ENCODE data around the gene MESP1.
A peak's percentile ranks its signal among the peaks of the same experiment; 100 is the strongest.

Gene MESP1

DNA sequence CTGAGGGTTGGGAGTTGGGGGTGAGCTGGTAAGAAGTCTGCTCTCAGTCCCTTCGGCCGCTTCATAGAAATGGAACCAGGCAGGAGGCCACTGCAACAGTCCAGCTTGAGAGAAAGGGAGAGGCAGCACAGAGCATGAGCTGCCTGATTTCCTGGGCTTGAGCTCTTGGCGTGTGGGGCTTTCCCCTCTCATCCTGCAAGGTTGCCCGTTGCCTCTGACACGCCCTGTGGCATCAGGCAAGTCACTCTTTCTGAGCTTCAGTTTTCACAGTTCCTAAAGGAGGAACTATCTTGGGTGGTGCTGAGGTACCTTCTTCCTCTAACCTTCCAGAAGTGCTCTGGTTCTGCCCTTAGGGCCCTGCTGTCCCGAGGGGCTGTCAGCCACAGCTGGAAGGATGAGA is 30.0 kb upstream of the MESP1 start:
- DNase-seq (ENCODE audit: low read depth in 3 of 3), result no peak

DNA sequence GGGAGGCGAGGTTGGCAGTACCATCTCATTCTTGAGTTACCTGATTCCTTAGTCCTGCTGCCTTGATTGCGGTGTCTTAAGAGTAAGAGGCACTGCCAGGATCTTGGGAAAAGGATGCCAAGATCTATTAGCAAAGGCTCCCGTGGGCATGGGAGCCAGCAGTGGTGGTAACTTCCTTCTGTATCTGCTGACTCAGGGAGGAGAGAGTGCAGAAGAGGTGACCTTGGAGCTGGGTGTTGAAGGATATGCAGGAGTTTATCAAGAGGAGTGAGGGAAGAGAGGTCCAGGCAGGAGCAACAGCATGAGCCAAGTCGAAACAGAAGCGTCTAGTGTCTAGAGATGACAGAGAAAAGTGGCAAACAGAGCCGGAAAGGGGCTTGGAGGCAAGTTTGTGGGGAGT is 29.6 kb upstream of the MESP1 start:
- DNase-seq (ENCODE audit: low read depth in 3 of 3), result no peak

DNA sequence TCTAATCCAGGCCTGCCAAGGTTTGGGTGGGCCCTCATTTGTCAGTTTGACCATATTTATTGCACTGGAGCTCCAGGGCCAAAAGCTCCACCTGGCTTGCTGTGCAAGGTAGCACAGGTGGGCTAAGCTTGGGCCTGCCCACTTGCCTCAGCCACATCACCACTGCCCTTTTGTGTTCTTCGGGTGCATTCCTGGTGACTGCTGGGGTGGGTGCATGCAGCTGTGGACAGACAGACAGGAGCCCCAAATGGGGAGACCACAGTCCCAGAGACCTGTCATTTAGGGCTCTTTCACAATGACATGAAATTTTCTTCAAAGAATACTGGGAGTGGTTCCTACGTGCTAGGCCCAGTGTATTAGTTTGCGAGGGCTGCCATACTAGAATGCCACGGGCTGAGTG is 27.8 kb upstream of the MESP1 start:
- DNase-seq (ENCODE audit: low read depth in 3 of 3), result no peak

DNA sequence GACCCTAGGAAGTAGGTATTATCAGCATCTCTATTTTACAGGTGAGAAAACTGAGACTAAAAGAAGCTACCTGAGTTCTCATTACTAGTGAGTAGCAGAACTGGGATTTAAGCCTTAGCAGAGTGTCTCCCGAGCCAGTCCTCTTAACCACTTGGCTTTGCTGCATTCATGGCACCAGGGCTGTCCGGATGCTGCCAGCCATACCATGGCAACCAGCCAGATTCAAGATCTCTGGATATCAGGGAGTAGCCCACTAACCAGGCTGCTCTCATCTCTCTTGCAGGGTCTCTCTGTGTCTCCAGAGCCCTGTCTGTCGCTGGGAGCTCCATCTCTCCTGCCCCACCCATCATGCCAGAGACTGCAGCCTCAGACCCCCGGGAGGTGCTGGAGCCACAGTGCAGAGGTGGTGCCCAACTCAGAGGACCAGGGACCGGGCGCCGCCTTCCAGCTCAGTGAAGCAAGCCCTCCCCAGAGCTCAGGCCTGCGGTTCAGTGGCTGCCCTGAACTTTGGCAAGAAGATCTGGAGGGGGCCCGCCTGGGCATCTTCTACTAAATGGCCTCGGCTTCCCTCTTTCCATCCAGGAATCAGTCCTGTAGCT is 26.8 kb upstream of the MESP1 start:
- DNase-seq (ENCODE audit: low read depth in 3 of 3), result no peak

DNA sequence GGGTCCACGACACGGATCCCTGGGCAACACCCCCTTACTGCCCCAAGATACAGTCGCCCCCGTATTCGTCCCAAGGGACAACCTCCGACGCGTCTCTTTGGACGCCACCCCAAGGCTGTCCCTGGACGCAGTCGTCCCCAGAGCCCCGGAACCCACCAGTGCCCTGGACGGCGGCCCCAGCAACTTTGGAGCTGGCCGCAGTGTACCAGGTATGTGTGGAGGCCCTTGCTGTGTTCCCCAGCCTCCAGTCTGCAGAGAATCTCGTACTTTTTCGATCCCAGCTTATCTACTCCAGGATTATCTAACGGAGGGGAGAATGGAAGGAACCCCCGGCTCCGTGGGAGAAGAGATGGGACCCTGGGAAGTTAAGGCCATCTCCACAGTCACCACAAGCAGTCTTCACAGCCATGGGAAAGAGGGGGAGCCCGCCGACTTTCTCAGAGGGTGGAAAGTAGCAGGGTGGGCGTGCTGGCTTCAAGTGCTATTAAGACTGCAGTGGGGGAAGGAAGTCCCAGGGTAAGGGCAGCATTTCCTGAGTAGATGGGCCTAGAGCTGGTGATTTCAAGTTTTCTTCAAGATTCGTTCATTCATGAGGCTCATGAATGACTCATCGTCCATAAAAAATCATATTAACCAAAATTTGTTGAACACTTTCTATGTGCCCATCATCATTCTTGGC is 26.2 kb upstream of the MESP1 start:
- no peak for DNase-seq (ENCODE audit: low read depth in 3 of 3)

DNA sequence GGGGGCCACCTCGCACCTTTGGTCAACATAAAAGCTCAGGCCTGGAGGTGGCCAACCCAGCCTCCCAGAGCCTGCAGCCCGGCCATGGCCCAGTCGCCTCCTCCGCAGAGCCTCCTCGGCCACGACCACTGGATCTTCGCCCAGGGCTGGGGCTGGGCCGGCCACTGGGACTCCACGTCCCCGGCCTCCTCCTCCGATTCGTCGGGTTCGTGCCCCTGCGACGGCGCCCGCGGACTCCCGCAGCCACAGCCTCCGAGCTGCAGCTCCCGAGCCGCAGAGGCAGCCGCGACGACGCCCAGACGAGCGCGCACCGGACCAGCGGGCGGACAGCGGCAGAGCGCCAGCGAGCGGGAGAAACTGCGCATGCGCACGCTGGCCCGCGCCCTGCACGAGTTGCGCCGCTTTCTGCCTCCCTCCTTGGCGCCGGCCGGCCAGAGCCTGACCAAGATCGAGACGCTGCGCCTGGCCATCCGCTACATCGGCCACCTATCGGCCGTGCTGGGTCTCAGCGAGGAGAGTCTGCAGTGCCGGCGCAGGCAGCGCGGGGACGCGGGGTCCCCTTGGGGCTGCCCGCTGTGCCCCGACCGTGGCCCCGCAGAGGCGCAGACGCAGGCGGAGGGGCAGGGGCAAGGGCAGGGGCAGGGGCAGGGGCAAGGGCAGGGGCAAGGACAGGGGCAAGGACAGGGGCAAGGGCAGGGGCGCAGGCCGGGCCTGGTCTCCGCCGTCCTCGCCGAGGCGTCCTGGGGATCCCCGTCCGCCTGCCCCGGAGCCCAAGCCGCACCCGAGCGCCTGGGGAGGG is 25.4 kb upstream of the MESP1 start, which contains the start of gene MESP2:
TSS of gene MESP2 (plus strand) at position 59 of the 799 bp plus-strand sequence. CDS start at position 85, 26 bp downstream.
- DNase-seq (ENCODE audit: low read depth in 3 of 3), result peak in 2 of 3 experiments; percentile 5 to 45

DNA sequence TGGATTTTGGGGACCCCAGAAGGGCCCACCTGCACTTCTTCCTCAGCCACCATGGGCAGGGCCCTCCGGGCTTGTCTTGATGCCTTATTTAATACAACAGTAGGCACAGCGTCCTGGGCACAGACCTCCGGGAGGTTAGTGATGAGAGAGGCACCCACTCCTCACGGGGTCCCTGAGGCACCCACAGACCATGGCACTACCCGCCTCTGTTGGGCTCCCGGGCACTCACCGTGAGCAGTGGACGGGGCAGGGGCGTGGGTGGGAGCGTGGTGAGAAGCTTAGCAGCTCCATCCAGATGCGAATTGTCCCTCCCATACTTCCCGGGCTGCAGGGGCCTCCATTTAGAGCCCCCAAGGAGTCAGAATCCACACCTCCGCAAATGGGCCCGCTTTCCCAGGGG is 24.8 kb upstream of the MESP1 start:
- DNase-seq (ENCODE audit: low read depth in 3 of 3), result no peak

DNA sequence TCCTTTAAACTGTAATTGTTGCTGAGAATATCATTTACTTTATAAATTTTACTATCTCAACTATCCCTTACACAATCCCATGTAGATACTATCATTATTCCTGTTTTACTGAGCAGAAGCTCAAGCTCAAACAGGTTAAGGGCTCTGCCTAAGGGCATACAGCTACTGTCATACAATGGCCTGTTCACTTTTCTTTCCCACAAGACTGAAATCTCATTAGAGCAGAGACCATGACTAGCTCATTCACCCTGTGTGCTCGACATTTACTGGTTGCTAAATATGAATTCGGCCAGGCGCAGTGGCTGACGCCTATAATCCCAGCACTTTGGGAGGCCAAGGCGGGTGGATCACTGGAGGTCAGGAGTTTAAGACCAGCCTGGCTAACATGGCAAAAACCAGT is 23.4 kb upstream of the MESP1 start:
- DNase-seq (ENCODE audit: low read depth in 3 of 3), result no peak

DNA sequence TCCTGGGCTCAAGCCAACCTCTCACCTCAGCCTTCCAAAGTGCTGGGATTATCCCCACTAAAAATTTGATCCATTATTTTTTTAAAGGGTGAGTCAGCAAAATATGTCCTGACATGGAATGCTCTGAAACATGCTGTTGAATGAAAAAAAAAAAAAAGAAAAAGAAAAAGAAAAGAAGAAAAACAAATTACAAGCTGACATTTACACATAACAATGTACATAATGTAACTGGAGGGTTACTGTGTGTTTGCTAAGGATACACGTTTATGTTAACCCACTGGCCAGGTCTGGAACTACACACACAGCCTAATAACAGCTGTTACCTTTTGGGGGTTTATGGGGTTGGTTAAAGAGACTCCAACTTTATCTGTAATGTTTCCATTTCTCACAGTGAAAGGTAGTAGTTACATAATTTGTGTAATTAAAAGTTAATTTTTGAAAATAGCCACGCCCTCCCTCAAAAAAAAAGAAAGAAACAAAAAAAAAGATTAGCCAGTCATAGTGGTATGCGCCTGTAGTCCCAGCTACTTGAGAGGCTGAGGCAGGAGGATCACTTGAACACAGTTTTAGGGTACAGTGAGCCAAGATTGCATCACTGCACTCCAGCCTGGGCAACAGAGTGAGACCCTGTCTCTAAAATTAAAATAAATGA is 22.0 kb upstream of the MESP1 start:
- no peak for DNase-seq (ENCODE audit: low read depth in 3 of 3)

DNA sequence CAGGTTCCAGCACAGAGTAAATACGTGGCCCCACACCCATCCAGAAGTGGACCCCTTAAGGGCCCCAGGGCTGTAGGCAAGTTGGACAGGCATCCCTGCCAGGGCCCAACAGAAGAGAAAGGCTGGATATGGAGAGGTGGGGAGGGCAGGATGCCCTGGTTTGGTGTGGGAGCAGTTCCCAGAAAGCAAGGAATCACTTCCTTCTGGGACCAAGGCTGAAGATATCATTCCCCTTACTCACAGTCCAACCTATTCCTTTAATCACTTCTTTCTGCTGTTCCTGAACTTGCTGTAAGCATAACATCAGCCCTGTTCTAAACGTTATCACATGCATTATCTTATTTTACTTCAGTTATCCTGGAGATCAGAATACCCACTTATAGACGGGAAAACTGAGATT is 19.0 kb upstream of the MESP1 start:
- DNase-seq (ENCODE audit: low read depth in 3 of 3), result no peak

DNA sequence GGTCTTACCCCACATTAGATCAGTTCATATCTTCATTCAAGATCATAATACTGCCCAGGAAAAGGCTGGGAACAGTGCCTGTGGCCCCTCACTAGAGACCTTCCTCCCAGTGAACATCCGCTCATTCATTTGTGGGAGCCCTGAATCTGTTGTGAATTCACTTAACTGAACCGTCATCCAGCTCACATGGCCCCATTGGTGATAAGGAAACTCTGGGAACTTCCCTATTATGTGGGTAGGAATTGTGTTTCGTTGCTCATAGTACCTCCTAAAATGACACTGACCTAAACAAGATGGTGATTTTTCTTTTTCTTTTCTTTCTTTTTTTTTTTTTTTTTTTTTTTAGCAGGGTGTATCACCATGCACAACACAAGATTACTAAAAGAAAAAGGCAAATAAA is 18.3 kb upstream of the MESP1 start:
- no peak for DNase-seq (ENCODE audit: low read depth in 3 of 3)

DNA sequence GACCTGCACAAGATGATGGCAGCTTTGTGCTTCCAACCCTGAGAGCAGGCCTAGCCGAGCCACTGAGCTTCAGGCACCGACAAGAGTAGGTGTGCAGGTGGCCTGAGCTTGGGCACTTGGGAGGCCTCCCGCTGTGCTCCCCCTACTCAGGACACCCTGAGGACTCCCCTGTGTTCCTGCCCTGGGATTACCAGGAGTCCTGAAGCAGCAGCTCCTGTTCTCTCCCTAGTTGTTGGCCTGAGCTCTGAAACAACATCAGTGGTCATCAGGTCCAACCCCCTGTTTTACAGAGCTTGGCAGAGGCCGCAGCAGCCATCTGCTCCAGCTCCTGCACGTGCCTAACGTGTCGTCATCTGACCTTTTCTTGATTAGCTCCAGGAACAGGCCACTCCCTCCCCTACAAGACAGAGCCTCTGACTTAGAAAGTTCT is 17.0 kb upstream of the MESP1 start:
- DNase-seq (ENCODE audit: low read depth in 3 of 3), result no peak

DNA sequence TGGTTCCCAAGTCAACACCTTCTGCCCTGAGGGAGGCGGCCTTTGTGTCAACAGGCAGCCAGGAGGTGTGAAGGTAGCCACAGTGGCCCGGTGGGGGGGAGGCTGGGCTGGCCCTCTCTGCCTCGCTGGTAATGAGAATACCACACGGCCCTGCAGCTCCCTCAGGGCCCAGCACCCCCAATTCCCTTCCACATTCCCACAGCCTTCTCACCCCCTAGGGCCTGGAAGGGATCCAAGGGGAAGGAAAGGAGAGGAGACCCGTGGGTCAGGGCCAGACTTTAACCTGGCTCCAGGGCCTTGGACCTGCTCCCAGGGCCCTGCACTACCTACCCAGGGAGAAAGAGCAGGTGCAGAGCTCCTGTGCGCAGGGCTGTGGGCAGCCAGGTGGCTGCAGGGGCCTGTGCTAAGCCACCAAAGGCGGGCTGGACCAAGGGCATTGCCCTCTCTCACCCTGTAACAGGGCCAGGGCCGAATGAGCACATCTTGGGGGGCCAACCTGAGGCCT is 16.4 kb upstream of the MESP1 start:
- no peak for DNase-seq (ENCODE audit: low read depth in 3 of 3)

DNA sequence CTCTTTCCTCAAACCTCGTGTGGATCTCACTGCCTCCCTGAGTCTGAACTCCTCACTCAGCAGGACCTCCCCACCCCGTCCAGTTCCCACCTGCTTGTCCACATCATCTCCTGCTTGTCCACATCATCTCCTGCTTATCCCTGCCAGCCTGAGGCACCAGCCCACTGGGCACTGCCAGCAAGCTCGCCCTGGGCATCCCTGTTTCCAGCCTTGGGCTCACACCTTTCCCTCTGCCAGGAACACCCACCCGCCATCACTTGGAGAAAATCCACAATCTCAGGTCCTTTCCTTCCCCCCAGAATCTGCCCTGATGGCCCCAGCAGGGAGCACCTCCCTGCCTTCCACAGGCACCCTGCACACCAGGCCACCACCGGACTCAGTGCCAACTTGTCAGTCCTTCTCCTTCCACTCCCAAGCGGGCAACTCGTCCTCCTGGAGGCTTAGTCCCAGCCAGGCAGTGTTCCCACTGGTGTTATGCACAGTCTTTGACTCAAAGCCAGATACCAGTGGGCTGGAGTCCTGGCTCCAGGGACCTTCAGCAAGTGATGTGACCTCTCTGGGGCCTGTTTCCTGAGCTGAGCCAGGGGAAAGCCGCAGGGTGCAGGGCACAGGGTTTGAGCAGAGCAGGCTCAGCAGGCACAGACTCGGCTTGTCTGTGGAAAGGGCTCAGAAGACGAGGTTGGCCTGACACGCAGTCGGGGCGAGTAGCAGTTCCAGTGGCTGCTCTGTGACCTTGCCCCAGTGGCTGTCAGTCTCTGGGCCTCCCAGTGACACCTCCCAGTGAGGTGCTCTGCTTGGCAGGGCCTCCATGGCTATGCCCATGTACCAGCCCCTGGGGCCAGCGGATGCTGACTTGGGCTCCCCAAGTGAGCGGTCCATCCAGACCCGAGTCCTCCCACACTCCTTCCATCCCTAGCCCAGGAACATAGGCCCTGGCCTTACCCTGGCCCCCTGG is 15.6 kb upstream of the MESP1 start:
- DNase-seq (ENCODE audit: low read depth in 3 of 3), result no peak

DNA sequence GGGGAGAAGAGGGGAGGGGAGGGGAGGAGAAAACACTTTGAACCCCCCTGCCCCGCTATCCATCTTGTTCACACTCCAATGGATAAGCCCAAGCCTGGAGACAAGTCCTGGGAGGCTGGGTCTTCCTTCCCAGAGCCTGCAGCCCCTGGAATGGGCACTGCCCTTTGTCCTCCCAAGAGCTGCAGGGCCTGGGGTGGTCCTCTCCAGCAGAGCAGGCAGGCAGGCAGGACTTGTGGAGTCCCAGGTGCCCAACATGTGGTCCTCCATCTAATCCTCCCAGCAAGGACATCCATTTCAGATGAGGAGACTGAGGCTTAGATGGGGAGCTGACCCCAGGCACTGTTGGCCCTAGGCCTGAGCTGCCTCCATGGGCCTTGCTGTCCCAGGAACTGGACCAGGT is 14.6 kb upstream of the MESP1 start:
- DNase-seq (ENCODE audit: low read depth in 3 of 3), result no peak

DNA sequence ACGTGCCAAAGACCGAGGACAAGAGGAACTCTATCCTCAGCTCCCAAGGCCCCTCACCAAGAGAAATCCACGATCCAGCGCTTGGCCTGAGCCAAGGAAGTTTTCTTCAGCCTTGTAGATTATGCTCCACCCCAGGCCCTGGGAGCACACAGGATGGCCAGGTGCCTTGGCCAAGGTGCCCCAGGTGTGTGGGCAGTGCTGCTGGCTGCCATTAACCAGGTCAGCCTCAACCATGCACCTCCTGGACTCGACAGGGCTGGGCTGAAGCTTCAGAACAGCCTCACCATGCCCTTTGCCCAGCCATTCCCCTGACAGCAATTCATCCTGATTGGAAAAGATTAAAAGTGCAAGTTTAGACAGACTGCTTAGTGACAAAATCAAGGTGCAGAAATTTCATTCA is 10.9 kb upstream of the MESP1 start:
- no peak for DNase-seq (ENCODE audit: low read depth in 3 of 3)

DNA sequence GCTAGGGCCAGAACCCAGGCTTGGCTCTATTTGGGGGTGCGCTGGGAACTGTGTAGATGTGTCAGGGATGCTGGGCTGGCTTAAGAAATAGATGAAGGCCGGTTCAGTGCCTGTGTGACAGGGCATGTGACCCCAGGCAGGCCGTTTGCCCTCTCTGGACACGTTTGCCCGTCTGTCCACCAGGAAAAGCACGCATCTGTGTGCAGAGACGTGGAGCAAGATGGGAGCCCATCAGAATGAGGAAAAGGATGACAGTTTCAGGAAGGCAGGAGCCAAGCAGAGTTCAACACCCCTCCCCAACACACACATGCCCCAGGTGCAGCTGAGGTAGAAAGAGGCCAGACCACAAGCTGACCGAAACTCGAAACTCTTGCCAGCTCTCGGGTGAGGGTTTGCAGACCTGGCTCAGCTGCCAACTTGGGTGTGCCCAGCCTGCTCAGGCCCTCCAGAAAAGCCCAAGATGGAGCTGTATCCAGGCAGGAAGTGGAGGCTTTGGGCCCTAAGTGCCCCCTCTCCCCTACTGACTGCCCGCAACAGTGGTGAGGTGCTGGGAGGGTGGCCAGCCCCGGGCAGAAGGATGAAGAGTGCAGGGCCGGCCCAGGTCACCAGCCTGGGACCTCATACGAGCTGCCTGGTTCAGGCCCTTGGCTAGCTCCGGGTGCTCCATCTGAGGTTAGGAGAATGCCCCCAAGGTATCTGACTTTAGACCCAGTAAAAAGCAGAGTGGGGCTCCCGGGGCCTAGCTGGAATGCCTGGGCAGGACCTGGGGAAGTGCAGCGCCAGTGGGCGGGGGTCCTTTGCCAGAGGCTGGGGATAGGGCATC is 10.2 kb upstream of the MESP1 start:
- DNase-seq (ENCODE audit: low read depth in 3 of 3), result no peak

DNA sequence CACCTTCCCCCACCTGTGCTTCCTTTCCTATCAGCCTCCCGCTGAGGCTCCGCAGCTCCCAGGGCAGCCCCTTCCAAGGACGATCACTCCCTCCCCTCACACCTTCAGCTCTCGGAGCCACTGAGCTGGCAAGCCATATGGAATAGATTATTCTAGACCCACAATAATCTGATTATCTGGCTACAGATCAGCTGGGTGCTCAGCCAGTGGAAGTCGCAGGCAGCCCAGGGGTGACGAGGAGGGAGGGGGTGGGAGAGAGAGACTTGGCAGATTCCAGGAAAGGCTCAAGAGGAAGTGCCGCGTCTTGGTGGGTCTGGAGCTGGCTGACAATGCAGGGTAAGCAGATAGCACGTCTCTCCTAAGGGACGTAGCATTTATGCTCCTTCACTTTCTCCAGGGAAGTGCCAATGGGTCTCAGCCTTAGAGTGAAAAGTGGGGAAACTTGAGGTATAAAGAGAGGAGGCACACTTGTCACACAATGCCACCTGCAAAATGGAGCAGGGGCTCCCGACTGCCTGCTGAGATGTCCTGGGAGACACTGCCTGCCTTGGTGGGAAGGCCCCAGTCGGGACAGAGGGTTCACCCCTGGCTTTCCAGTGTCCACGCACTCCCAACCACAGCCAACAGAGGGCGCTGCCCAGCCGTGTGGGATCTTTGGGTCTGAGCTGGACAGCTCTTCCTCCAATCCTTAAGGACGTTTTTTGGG is 9.4 kb upstream of the MESP1 start:
- peak in 2 of 3 experiments; percentile 17 to 54 for DNase-seq (ENCODE audit: low read depth in 3 of 3)

DNA sequence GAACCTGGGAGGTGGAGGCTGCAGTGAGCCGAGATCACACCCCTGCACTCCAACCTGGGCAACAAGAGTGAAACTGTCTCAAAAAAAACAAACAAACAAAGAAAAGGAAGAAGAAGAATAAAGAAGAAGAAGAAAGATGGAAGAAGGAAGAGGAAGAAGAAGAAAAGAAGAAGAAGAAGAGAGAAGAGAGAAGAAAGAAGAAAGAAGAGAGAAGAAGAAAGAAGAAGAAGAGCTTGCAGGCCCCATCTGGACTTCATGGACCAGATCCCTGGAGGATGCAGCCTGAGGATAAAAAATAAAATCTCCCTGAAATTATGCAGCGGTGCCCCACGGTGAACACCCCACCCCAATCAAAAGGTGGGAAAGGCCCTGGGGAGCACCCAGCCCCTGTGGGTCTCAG is 8.8 kb upstream of the MESP1 start:
- no peak for DNase-seq (ENCODE audit: low read depth in 3 of 3)

DNA sequence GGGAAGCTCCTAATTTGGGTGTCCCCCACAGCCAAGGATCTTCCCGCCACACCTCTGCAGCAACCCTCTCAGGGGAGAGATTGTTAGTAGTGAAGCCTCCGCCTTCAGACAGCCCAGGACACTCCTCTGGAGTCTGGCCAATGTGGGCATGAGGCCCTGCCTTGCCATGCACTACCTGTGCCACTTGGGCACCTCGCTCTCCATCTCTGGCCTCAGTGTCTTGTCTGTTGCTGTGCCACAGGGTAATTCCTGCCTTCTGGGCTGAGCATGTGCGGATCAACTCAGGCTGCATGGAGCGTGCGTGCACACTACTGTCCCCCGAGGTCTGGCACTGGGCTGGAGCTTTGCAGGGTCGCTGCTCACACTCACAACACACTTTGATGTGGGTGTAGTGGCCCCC is 7.9 kb upstream of the MESP1 start:
- DNase-seq (ENCODE audit: low read depth in 3 of 3), result no peak

Measured in stimulated activated CD4-positive, alpha-beta T cell treated with anti-CD3 and anti-CD28 coated beads, TNF-alpha, amount 100 ng/mL, for 4 hours (primary cell).